Heart left ventricle (tissue), 16 donors: ENCODE measurements around the gene APH1B. TPM values are rescaled to one million over a fixed set of nuclear protein-coding genes. Genes with fewer than 3 reads are reported as not detected.

Source experiments
- ATAC-seq, 4 donors: fragments of 200-7000 bp; cut with Tn5 transposase; one replicate each; pipeline ENCODE4 v1.9.1; 2020 to 2022; ENCODE audit warnings: moderate library complexity in 4 of 4, mild to moderate bottlenecking in 3 of 4, moderate number of reproducible peaks in 1 of 4
- DNase-seq, 5 donors: peaks; one replicate each; pipeline ENCODE4 v3.0.0-alpha.2; 2020
- H3K27ac ChIP-seq, 12 donors: fragments of 200-600 bp; sonication (generic) in 4 of 12; one replicate each; pipeline versions ENCODE4 v1.5.0 to v1.8.0; 2016 to 2022; ENCODE audit warnings: mild to moderate bottlenecking in 2 of 12
- H3K27me3 ChIP-seq, 9 donors: fragments of 200-600 bp; sonication (generic) in 2 of 9; one replicate each; pipeline versions ENCODE4 v1.5.1 to v1.8.0; 2016 to 2022; ENCODE audit warnings: mild to moderate bottlenecking in 3 of 9
- H3K36me3 ChIP-seq, 9 donors: fragments of 200-600 bp; sonication (generic) in 2 of 9; one replicate each; pipeline versions ENCODE4 v1.5.0 to v1.8.0; 2018 to 2022; ENCODE audit warnings: mild to moderate bottlenecking in 2 of 9
- H3K4me1 ChIP-seq, 12 donors: fragments of 200-600 bp; sonication (generic) in 4 of 12; one replicate each; pipeline versions ENCODE4 v1.5.0 to v1.8.0; 2016 to 2022; ENCODE audit warnings: mild to moderate bottlenecking in 3 of 12
- H3K4me3 ChIP-seq, 12 donors: fragments of 200-600 bp; sonication (generic) in 4 of 12; one replicate each; pipeline versions ENCODE4 v1.5.0 to v1.8.0; 2017 to 2022; ENCODE audit warnings: mild to moderate bottlenecking in 9 of 12, moderate library complexity in 4 of 12
- H3K9me3 ChIP-seq, 12 donors: fragments of 200-600 bp; sonication (generic) in 4 of 12; one replicate each; pipeline versions ENCODE4 v1.5.0 to v1.8.0; 2016 to 2022; ENCODE audit warnings: mild to moderate bottlenecking in 1 of 12
- POLR2A ChIP-seq, 2 donors: fragments of 450-650 bp; IDR thresholded peaks; one replicate each; pipeline ENCODE4 v1.6.1; 2017; ENCODE audit warnings: antibody characterized with exemption in 2 of 2, mild to moderate bottlenecking in 2 of 2, moderate library complexity in 2 of 2
- WGBS, 4 donors: extraction: QIAGEN DNeasy Blood & Tissue Kit in 2 of 4; methylation state at CpG; one replicate each; pipeline versions ENCODE4 v1.1.5 to v1.1.7; 2013 to 2018; 5-methylcytosine and 5-hydroxymethylcytosine counted together
- intact Hi-C, 10 donors: fragments of 100-400 bp; cut with DNase I; formaldehyde crosslinking; loops; one replicate each; pipeline versions ENCODE4 v1.11.1 to v1.14.2; 2022
- polyA plus RNA-seq, 2 donors: library from polyadenylated mRNA; stranded (reverse); fragments of 200-250 nt; gene quantifications; one replicate each; pipeline ENCODE4 v1.2.3, GENCODE V29; 2013
- total RNA-seq, 9 donors: library from RNA; depleted of rRNA in 2 of 9; stranded (reverse); fragments of >200 nt in 2 of 9; fragmentation: NEBNext Ultra II Directional in 3 of 9; extraction: Animal tissue kit (Norgen Biotek cat#: 25700) in 3 of 9; gene quantifications; one replicate each; pipeline versions ENCODE4 v1.1.0 to v1.2.4, GENCODE V29; 2016 to 2023
- TF ChIP-seq, protein P1 (sequence below), 12 donors: fragments of 200-600 bp; sonication (generic) in 4 of 12; IDR thresholded peaks; one replicate each; pipeline versions ENCODE4 v1.5.0 to v1.8.0; 2018 to 2022; ENCODE audit warnings: antibody characterized with exemption in 12 of 12, mild to moderate bottlenecking in 5 of 12
- donor health status: ischemic (EF 13 %, LVEDD 7.1; RV severe dilation, severe dysfunction).
- donor health status: healthy with polysubstance abuse.
- donor health status: DM: no; HTN: yes; CAD: no.
- donor health status: DM: no; HTN: no; CAD: no.
- donor health status: ischemic (EF 25% LVEDD 6.9; RV normal size, moderate dysfunction).
- donor health status: ischemic (EF 25% LVEDD 5.7; RV mildly dilated, moderate dysfunction).
- donor health status: healthy.
- donor health status: DM: yes; HTN: yes; CAD: no.
- donor health status: ischemic (EF 35%, LVEDD 5.7; RV mildly dilated, moderate dysfunction).
- donor health status: nonischemic (EF 11% LVEDD 7.7; RV severe dilation, severe dysfunction).
- donor health status: DM: yes; HTN: yes; CAD: no.
- donor health status: PGD.
- donor health status: ischemic (EF 29% LVEDD 5.4; RV normal size, mild dysfunction).
- donor health status: nonischemic (EF 23%, LVEDD 6.1; RV moderate dilation, normal function).

The APH1B gene
- total and polyA plus RNA-seq, 11 donors: 1.9 to 17.6 (median 5.7) TPM

DNA sequence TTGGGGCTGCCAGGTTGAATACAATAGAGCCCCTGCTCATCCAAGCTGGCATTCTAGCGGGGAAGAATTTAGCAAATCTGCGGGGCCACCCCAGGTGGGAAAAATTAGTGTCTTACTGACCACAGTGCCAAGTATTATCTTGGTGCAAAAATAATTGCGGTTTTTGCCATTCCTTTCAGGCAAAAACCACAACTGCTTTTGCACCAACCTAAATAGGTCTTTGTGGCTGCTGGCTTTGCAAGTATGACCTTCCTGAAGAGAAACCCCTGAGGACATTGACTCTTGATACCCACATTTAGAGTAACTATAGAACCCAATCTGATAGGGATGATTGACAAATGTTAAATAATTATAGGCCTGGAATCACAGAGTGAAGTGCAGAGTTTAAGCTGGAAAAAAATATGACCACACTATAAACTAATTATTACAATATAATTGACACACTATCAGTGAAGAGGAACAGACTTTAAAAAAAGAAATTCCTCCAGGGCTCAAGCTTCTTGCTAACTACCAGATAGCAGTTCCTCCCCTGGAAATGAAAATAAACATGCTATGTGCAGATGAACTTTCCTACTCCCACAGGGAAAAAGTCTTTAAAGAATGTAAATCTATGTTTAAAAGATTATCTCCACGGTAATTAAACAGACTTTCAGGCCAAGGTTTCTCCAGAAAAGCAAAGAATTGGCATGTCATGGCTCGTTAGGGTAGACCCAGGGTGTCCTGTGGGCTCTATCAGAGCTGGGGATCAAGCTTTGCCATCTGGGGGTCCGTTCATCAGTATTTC, 69.9 kb downstream of the APH1B start:
- intact Hi-C loops: no loop called here
- H3K4me1 ChIP-seq: peaks cover 0 to 42% (median 27%) of the 10 kb centered on the region in 12 donors
- no peaks in the 10 kb centered on the region for H3K9me3 ChIP-seq
- H3K27ac ChIP-seq: no peak overlapping the region
- no peaks in the 10 kb centered on the region for H3K36me3 ChIP-seq
- DNase-seq (no peak), ATAC-seq (no peak)
- no peak for TF ChIP-seq POLR2A (IDR thresholded peaks at IDR 0.05)
- TF ChIP-seq, protein P1, sequence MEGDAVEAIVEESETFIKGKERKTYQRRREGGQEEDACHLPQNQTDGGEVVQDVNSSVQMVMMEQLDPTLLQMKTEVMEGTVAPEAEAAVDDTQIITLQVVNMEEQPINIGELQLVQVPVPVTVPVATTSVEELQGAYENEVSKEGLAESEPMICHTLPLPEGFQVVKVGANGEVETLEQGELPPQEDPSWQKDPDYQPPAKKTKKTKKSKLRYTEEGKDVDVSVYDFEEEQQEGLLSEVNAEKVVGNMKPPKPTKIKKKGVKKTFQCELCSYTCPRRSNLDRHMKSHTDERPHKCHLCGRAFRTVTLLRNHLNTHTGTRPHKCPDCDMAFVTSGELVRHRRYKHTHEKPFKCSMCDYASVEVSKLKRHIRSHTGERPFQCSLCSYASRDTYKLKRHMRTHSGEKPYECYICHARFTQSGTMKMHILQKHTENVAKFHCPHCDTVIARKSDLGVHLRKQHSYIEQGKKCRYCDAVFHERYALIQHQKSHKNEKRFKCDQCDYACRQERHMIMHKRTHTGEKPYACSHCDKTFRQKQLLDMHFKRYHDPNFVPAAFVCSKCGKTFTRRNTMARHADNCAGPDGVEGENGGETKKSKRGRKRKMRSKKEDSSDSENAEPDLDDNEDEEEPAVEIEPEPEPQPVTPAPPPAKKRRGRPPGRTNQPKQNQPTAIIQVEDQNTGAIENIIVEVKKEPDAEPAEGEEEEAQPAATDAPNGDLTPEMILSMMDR (IDR thresholded peaks at IDR 0.05): no peak
- no peaks in the 10 kb centered on the region for H3K27me3 ChIP-seq
- H3K4me3 ChIP-seq: no peak overlapping the region
- WGBS, 4 donors: 73 to 77% (median 75%) methylated on average over 6 of the region's 6 CpGs

GRCh38 chr15:63348392-63348791, 71.0 kb downstream of the APH1B start:
- peaks cover 0 to 42% (median 27%) of the 10 kb centered on the region in 12 donors for H3K4me1 ChIP-seq
- no peaks in the 10 kb centered on the region for H3K9me3 ChIP-seq
- DNase-seq (peak in 4 of 5 donors; percentile 57 to 76 (median 64)), ATAC-seq (peak in 3 of 4 donors; percentile 60 to 72 (median 64))
- intact Hi-C loops: no loop called here
- H3K4me3 ChIP-seq: no peak overlapping the region
- H3K27ac ChIP-seq: peak overlapping the region in 5 of 12 donors; percentile 13 to 81 (median 39)
- H3K27me3 ChIP-seq: no peaks in the 10 kb centered on the region
- H3K36me3 ChIP-seq: no peaks in the 10 kb centered on the region
- 52 to 64% (median 54%) methylated on average over 7 of the region's 7 CpGs for WGBS, 4 donors
- TF ChIP-seq, protein P1 (IDR thresholded peaks at IDR 0.05): no peak
- no peak for TF ChIP-seq POLR2A (IDR thresholded peaks at IDR 0.05)

- H3K27me3 ChIP-seq: no peaks in the 10 kb centered on the region
- TF ChIP-seq POLR2A (IDR thresholded peaks at IDR 0.05): no peak
- TF ChIP-seq, protein P1 (IDR thresholded peaks at IDR 0.05): no peak
- ATAC-seq (peak in 1 of 4 donors; percentile 18), DNase-seq (peak in 1 of 5 donors; percentile 35)
- H3K4me3 ChIP-seq: no peak overlapping the region
- WGBS, 4 donors: 78 to 90% (median 84%) methylated on average over 6 of the region's 6 CpGs
- peaks cover 0 to 42% (median 27%) of the 10 kb centered on the region in 12 donors for H3K4me1 ChIP-seq
- H3K36me3 ChIP-seq: no peaks in the 10 kb centered on the region
- intact Hi-C loops: no loop called here
- H3K27ac ChIP-seq: peak overlapping the region in 5 of 12 donors; percentile 23 to 81 (median 55)
- no peaks in the 10 kb centered on the region for H3K9me3 ChIP-seq
These were observed 71.8 kb downstream of the APH1B start for GRCh38 chr15:63349156-63349555.

GRCh38 chr15:63349621-63350020, 72.2 kb downstream of the APH1B start:
- no peak for ATAC-seq
- no peak for DNase-seq
- Histone ChIP-seq H3K9me3 (no peaks in the 10 kb centered on the region), H3K4me1 (peaks cover 0 to 42% (median 27%) of the 10 kb centered on the region in 12 donors), H3K36me3 (no peaks in the 10 kb centered on the region), H3K27me3 (no peaks in the 10 kb centered on the region), H3K27ac (peak overlapping the region in 9 of 12 donors; percentile 2 to 63 (median 33)), H3K4me3 (no peak overlapping the region)
- TF ChIP-seq, protein P1 (IDR thresholded peaks at IDR 0.05): no peak
- no peak for TF ChIP-seq POLR2A (IDR thresholded peaks at IDR 0.05)
- WGBS, 4 donors: 90 to 96% (median 92%) methylated on average over 5 of the region's 5 CpGs
- intact Hi-C loops: no loop called here
